Activated CD8-positive, alpha-beta T cell treated with anti-CD3 and anti-CD28 coated beads for 36 hours (primary cell): ENCODE data around the gene DNAH9. TPM values are rescaled to one million over a fixed set of nuclear protein-coding genes. Genes with fewer than 3 reads are reported as not detected.

ENCODE experiments used
- ATAC-seq: fragments of 200-7000 bp; cut with Tn5 transposase; one replicate; pipeline ENCODE4 v1.10.0; 2021; ENCODE audit warnings: mild to moderate bottlenecking, moderate library complexity
- CTCF ChIA-PET: fragments of 350-600 bp; sonication (Branson Sonifier 250); formaldehyde crosslinking; loops from one replicate; lab custom pipeline; 2021; ENCODE audit warnings: antibody characterized with exemption; lab: Charles Lee
- POLR2A ChIA-PET: fragments of 350-600 bp; sonication (Branson Sonifier 250); formaldehyde crosslinking; loops from one replicate; lab custom pipeline; 2021; ENCODE audit warnings: antibody characterized with exemption; lab: Charles Lee
- DNase-seq: peaks from one replicate; pipeline ENCODE4 v3.0.0-alpha.2; 2020
- H3K27ac Mint-ChIP-seq: one replicate; pipeline ENCODE4 v1.8.0; 2021; ENCODE audit warnings: mild to moderate bottlenecking, mixed read lengths
- H3K27me3 Mint-ChIP-seq: one replicate; pipeline ENCODE4 v1.8.0; 2021; ENCODE audit warnings: mixed read lengths
- H3K36me3 Mint-ChIP-seq: one replicate; pipeline ENCODE4 v1.8.0; 2021; ENCODE audit warnings: low read depth, mixed read lengths
- H3K4me1 Mint-ChIP-seq: one replicate; pipeline ENCODE4 v1.8.0; 2021; ENCODE audit warnings: low read depth, mixed read lengths
- H3K4me3 Mint-ChIP-seq: one replicate; pipeline ENCODE4 v1.8.0; 2021; ENCODE audit warnings: mild to moderate bottlenecking, moderate library complexity, mixed read lengths
- H3K9me3 Mint-ChIP-seq: one replicate; pipeline ENCODE4 v1.8.0; 2021; ENCODE audit warnings: mixed read lengths
- intact Hi-C: fragments of 100-400 bp; cut with micrococcal nuclease; formaldehyde crosslinking; loops from one replicate; pipeline ENCODE4 v1.10.0; 2022
- total RNA-seq, 2 experiments: library from RNA; stranded (reverse); gene quantifications; one replicate each; pipeline ENCODE4 v1.2.3, GENCODE V29; 2021
- TF ChIP-seq, protein P1 (sequence below): fragments of 200-600 bp; IDR thresholded peaks from one replicate; pipeline ENCODE4 v1.8.0; 2022; ENCODE audit warnings: antibody characterized with exemption, mild to moderate bottlenecking

DNAH9 gene
- total RNA-seq, 2 experiments from 2014 or later = not detected

- Mint-ChIP-seq H3K9me3 (peaks cover 4% of the 10 kb centered on the region), H3K27ac (no peak overlapping the region), H3K27me3 (peaks cover 4% of the 10 kb centered on the region), H3K4me1 (no peaks in the 10 kb centered on the region), H3K36me3 (peaks cover 2% of the 10 kb centered on the region), H3K4me3 (no peak overlapping the region)
- TF ChIP-seq, protein P1, sequence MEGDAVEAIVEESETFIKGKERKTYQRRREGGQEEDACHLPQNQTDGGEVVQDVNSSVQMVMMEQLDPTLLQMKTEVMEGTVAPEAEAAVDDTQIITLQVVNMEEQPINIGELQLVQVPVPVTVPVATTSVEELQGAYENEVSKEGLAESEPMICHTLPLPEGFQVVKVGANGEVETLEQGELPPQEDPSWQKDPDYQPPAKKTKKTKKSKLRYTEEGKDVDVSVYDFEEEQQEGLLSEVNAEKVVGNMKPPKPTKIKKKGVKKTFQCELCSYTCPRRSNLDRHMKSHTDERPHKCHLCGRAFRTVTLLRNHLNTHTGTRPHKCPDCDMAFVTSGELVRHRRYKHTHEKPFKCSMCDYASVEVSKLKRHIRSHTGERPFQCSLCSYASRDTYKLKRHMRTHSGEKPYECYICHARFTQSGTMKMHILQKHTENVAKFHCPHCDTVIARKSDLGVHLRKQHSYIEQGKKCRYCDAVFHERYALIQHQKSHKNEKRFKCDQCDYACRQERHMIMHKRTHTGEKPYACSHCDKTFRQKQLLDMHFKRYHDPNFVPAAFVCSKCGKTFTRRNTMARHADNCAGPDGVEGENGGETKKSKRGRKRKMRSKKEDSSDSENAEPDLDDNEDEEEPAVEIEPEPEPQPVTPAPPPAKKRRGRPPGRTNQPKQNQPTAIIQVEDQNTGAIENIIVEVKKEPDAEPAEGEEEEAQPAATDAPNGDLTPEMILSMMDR = no peak
- intact Hi-C loops = no loop called here
- no peak for ATAC-seq
- POLR2A ChIA-PET = interaction anchor here (0.6 kb wide), 1 partner anchor 219 kb away, joined by 3 read pairs; no protein-coding TSS in a partner anchor
- CTCF ChIA-PET = no interaction called here
- DNase-seq = no peak
These were observed 227.4 kb downstream of the DNAH9 start for GRCh38 chr17:11825572-11826209.

DNA sequence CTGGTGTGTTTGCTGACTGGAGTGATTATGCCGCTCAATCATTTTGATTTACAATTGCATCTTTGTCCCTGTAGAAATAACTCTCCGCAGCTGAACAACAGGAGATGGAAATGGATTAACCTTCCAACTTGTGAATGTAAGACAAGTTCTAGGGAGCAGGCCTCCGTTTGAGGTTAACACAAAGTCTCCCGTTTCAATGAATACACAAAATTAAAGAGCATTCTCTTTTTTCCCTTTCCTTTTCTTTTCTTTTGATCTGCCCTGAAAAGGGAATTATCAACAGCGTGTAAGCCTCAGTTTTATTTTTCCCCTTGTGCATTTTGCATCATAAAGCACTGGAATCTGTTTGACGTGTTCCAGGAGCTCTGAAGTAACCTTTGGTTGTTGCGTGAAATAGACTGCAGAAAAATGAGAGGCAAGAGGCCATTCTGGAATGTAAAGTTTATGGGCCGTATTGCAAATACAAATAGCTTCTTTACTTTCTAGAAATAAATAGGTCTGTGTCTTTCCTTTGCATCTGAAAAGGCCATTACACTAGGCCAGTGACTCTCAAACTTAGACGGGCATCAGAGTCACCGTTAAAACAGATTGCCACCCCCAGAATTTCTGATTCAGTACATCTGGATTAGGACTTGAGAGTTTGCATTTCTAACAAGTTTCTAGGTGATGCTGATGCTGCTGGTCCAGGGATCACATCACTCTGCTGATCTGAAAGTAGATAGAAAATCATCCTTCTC, 234.3 kb downstream of the DNAH9 start:
- DNase-seq (no peak), ATAC-seq (no peak)
- ChIA-PET CTCF (interaction anchor here (0.7 to 1.5 kb wide), 2 partner anchors 9 to 79 kb away, joined by 3 read pairs; no protein-coding TSS in a partner anchor), POLR2A (no interaction called here)
- no peaks in the 10 kb centered on the region for H3K4me1 Mint-ChIP-seq
- peaks cover 5% of the 10 kb centered on the region for H3K27me3 Mint-ChIP-seq
- intact Hi-C loops = no loop called here
- no peak overlapping the region for H3K27ac Mint-ChIP-seq
- H3K9me3 Mint-ChIP-seq = peaks cover 6% of the 10 kb centered on the region
- TF ChIP-seq, protein P1 = no peak
- H3K4me3 Mint-ChIP-seq = no peak overlapping the region
- peaks cover 2% of the 10 kb centered on the region for H3K36me3 Mint-ChIP-seq

DNA sequence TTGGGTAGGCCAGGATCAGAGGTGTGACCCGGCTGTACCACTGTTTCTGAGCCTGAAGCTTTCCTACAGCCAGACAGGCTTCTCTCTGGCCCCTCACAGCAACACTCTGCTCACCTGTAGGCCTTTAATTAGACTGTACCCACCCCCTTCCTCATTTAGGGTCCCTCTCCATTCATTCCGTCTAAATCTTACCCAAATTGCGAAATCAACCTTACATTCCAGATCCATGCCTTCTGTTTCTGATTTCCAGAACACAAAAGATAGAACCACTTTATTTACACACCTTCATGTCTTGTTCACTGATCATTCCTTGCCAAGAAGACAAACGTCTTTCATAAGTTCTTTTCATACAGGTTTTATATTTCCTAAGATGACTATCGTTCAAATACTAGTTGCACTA, 238.2 kb downstream of the DNAH9 start:
- no peak for ATAC-seq
- Mint-ChIP-seq H3K4me1 (no peaks in the 10 kb centered on the region), H3K36me3 (no peaks in the 10 kb centered on the region), H3K27ac (no peak overlapping the region), H3K4me3 (no peak overlapping the region), H3K27me3 (peaks cover 1% of the 10 kb centered on the region), H3K9me3 (no peaks in the 10 kb centered on the region)
- DNase-seq = no peak
- ChIA-PET CTCF (no interaction called here), POLR2A (no interaction called here)
- intact Hi-C loops = no loop called here
- TF ChIP-seq, protein P1 = no peak

GRCh38 chr17:11840052-11840451, 241.8 kb downstream of the DNAH9 start:
- H3K36me3 Mint-ChIP-seq = no peaks in the 10 kb centered on the region
- TF ChIP-seq, protein P1 = no peak
- H3K9me3 Mint-ChIP-seq = no peaks in the 10 kb centered on the region
- peaks cover 1% of the 10 kb centered on the region for H3K27me3 Mint-ChIP-seq
- H3K4me3 Mint-ChIP-seq = no peak overlapping the region
- ATAC-seq (no peak), DNase-seq (no peak)
- no peaks in the 10 kb centered on the region for H3K4me1 Mint-ChIP-seq
- H3K27ac Mint-ChIP-seq = no peak overlapping the region
- ChIA-PET CTCF (no interaction called here), POLR2A (no interaction called here)
- intact Hi-C loops = no loop called here

GRCh38 chr17:11840831-11841230, 242.6 kb downstream of the DNAH9 start:
- peaks cover 1% of the 10 kb centered on the region for H3K27me3 Mint-ChIP-seq
- ChIA-PET CTCF (no interaction called here), POLR2A (no interaction called here)
- H3K27ac Mint-ChIP-seq = no peak overlapping the region
- intact Hi-C loops = no loop called here
- no peak for DNase-seq
- TF ChIP-seq, protein P1 = no peak
- H3K36me3 Mint-ChIP-seq = no peaks in the 10 kb centered on the region
- ATAC-seq = no peak
- no peaks in the 10 kb centered on the region for H3K9me3 Mint-ChIP-seq
- H3K4me1 Mint-ChIP-seq = no peaks in the 10 kb centered on the region
- H3K4me3 Mint-ChIP-seq = no peak overlapping the region
